HG03196 (cell line): ENCODE data around the gene PIRT.

Source experiments
- ATAC-seq: cut with Tn5 transposase; IDR thresholded peaks from one replicate; pipeline ENCODE4 v1.9.1; 2021; ENCODE audit not compliant: unreplicated experiment

PIRT gene

GRCh38 chr17:10790491-10791401, 47.1 kb downstream of the PIRT start:
- no peak for ATAC-seq

DNA sequence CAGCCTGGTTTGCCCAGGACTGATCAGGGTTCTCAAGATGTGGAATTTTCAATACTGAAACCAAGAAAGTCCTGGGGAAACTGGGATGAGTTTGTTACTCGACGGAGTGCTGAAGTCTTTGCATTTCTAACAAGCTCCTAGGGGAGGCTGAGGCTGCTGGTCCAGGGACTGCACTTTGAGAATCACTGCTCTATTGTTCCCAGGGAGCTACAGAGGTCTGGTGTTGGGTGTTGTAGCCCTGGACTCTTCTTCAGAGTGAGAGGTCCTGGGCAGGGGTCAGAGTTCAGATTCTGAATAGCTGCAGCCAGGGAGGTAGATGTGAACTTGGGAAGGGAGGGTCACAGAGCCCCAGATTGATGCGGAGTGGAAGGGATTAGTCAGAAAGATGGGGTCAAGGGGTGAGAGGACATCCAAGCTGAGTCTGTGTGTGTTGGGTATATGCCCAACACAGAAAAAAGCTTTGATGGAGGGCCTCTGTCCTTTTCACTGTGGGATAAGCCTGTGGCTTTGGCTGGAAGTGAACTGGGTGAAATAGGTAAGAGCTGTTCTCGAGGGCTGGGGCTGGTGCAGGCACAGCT, 48.1 kb downstream of the PIRT start:
- ATAC-seq: no peak

GRCh38 chr17:10787306-10788045, 50.4 kb downstream of the PIRT start:
- ATAC-seq: no peak

- ATAC-seq: no peak
Measured at GRCh38 chr17:10785295-10785694, 52.6 kb downstream of the PIRT start.

DNA sequence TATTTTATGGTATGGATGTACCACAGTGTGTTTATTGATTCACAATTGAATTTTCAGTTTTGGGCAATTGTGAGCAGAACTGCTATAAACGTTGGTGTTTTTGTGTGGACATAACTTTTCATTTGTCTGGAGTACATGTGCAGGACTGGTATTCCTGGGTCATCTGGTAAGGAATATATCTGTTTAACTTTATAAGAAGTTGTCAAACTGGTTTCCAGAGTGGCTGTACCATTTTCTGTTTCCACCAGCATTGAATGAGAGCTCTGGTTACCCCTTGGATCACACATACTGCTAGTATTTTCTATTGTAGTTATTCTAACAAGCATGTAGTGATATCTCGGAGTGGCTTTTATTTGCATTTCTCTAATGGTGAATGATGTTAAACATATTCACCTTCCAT, 58.3 kb downstream of the PIRT start:
- ATAC-seq: no peak

- ATAC-seq: no peak
Measured at GRCh38 chr17:10777890-10778289, 60.0 kb downstream of the PIRT start.

- no peak for ATAC-seq
Measured at GRCh38 chr17:10777131-10777807, 60.6 kb downstream of the PIRT start.

- ATAC-seq: no peak
Measured at GRCh38 chr17:10776381-10776780, 61.5 kb downstream of the PIRT start.

DNA sequence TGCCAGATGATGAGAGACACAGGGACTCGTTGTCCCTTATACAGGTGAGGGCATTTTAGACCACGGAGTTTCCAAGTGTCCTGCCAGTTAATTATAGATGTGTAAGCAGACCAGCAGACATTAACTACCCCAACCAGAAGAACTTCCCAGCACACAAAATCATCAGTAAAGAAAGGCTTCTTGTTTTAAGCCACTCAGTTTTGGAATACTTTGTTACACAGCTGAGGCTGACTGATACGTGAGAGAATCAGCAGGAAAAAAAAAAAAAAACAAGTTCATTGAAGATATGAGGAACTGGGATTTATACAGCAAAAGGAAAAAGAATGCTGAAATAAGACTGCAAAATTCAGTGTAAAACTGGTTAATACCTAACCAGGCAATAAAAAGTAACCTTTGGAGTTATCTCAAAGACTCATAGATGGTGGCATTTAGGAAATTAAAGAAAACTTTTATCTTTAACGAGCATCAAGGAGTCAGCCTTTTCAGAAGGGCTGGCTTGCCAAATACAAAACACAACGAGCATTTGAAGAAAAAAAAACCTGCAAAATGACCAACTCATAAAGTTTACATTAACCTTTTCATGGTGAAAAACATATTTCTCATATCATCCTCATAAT, 62.0 kb downstream of the PIRT start:
- no peak for ATAC-seq

DNA sequence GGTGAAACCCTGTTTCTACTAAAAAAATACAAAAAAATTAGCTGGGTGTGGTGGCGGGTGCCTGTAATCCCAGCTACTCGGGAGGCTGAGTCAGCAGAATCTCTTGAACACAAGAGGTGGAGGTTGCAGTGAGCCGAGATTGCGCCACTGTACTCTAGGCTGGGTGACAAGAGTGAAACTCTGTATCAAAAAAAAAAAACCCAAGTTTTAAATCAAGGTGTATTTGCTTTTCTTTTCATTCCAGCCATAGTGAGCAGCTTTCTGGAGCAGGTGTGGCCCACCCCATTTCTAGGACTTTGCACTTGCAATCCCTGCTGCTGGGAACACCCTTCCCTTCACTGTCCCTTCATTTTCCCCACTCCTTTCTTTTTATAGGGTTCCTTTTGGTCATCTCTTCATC, 62.8 kb downstream of the PIRT start:
- ATAC-seq: no peak

- no peak for ATAC-seq
Measured at GRCh38 chr17:10773391-10773790, 64.5 kb downstream of the PIRT start.
